ENCODE data around the gene ZNF263. TPM values are rescaled to one million over a fixed set of nuclear protein-coding genes. Genes with fewer than 3 reads are reported as not detected.

The ZNF263 gene
- total and polyA plus RNA-seq, 8 donors, result 18.5 to 54.0 (median 49.6) TPM

GRCh38 chr16:3283543-3284447, 504 bp downstream of the ZNF263 start:
- peaks cover 0 to 21% of the 10 kb centered on the region in 2 donors for H3K9me3 ChIP-seq
- peak overlapping the region; percentile 99 to 100 for H3K27ac ChIP-seq
- TF ChIP-seq CTCF (IDR thresholded peaks at IDR 0.05), result no peak
- intact Hi-C loops (cut with DNase I), result no loop called here
- no peaks in the 10 kb centered on the region for H3K27me3 ChIP-seq
- peak in 1 of 4 donors; percentile 42 for DNase-seq
- no peak for ATAC-seq
- peaks cover 13 to 37% of the 10 kb centered on the region in 2 donors for H3K4me1 ChIP-seq
- peaks cover 0 to 40% of the 10 kb centered on the region in 2 donors for H3K36me3 ChIP-seq
- peak overlapping the region; percentile 77 to 98 for H3K4me3 ChIP-seq

GRCh38 chr16:3285131-3285530, 1.8 kb downstream of the ZNF263 start:
- Histone ChIP-seq H3K4me3 (peak overlapping the region; percentile 77 to 98), H3K9me3 (peaks cover 0 to 34% of the 10 kb centered on the region in 2 donors), H3K4me1 (peaks cover 13 to 37% of the 10 kb centered on the region in 2 donors), H3K27me3 (no peaks in the 10 kb centered on the region), H3K36me3 (peaks cover 7 to 53% of the 10 kb centered on the region in 2 donors), H3K27ac (no peak overlapping the region)
- ATAC-seq (no peak), DNase-seq (no peak)
- intact Hi-C loops (cut with DNase I), result no loop called here
- no peak for TF ChIP-seq CTCF (IDR thresholded peaks at IDR 0.05)

GRCh38 chr16:3289998-3290673, 6.8 kb downstream of the ZNF263 start:
- no peak for ATAC-seq
- Histone ChIP-seq H3K36me3 (peaks cover 10 to 98% of the 10 kb centered on the region in 2 donors), H3K9me3 (peaks cover 0 to 84% of the 10 kb centered on the region in 2 donors)

GRCh38 chr16:3292604-3293003, 9.3 kb downstream of the ZNF263 start:
- TF ChIP-seq CTCF (IDR thresholded peaks at IDR 0.05), result no peak
- DNase-seq, result no peak
- no peak overlapping the region for H3K27ac ChIP-seq
- peaks cover 0 to 98% of the 10 kb centered on the region in 2 donors for H3K9me3 ChIP-seq
- peaks cover 10 to 82% of the 10 kb centered on the region in 2 donors for H3K36me3 ChIP-seq
- H3K4me1 ChIP-seq, result no peaks in the 10 kb centered on the region
- no peaks in the 10 kb centered on the region for H3K27me3 ChIP-seq
- H3K4me3 ChIP-seq, result no peak overlapping the region
- no peak for ATAC-seq
- intact Hi-C loops (cut with DNase I), result no loop called here

More at GRCh38 chr16:3289998-3290673, 6.8 kb downstream of the ZNF263 start:
- TF ChIP-seq CTCF (IDR thresholded peaks at IDR 0.05), result no peak
- no peak overlapping the region for H3K27ac ChIP-seq
- no peaks in the 10 kb centered on the region for H3K27me3 ChIP-seq
- no peak for DNase-seq
- H3K4me3 ChIP-seq, result no peak overlapping the region
- H3K4me1 ChIP-seq, result peaks cover 0 to 10% of the 10 kb centered on the region in 2 donors
- intact Hi-C loops (cut with DNase I), result no loop called here

- DNase-seq, result no peak
- intact Hi-C loops (cut with DNase I), result no loop called here
- no peak overlapping the region for H3K27ac ChIP-seq
These were observed 11.9 kb downstream of the ZNF263 start for GRCh38 chr16:3295209-3295608.

More at GRCh38 chr16:3295209-3295608, 11.9 kb downstream of the ZNF263 start:
- no peak for TF ChIP-seq CTCF (IDR thresholded peaks at IDR 0.05)
- Histone ChIP-seq H3K9me3 (peaks cover 0 to 100% of the 10 kb centered on the region in 2 donors), H3K4me3 (no peak overlapping the region), H3K27me3 (no peaks in the 10 kb centered on the region), H3K4me1 (no peaks in the 10 kb centered on the region), H3K36me3 (peaks cover 2 to 71% of the 10 kb centered on the region in 2 donors)
- no peak for ATAC-seq
